PC-3 (cell line): Measurements from ENCODE around the gene MB. TPM values are rescaled to one million over a fixed set of nuclear protein-coding genes. Genes with fewer than 3 reads are reported as not detected.

Experiments used
- ATAC-seq: fragments of 200-7000 bp; cut with Tn5 transposase; 2 replicates; pipeline ENCODE4 v1.9.1; 2020; ENCODE audit warnings: mild to moderate bottlenecking, moderate library complexity
- BruUV-seq: library from RNA; stranded (reverse); fragments of 400-500 nt; replicated peaks from 2 replicates; lab custom pipeline; 2021; lab: Mats Ljungman, UMichigan
- CTCF ChIA-PET: fragments of 300-600 bp; sonication (Branson Sonifier 250); formaldehyde crosslinking; loops from one replicate; lab custom pipeline; 2022; ENCODE audit warnings: antibody characterized with exemption; lab: Charles Lee
- POLR2A ChIA-PET: fragments of 300-600 bp; sonication (Branson Sonifier 250); formaldehyde crosslinking; loops from one replicate; lab custom pipeline; 2022; ENCODE audit warnings: antibody characterized with exemption; ENCODE audit not compliant: unreplicated experiment; lab: Charles Lee
- DNase-seq: peaks from one replicate; pipeline ENCODE4 v3.0.0-alpha.2; 2015
- H2AFZ ChIP-seq: fragments of 300-600 bp; sonication (generic); 2 replicates; pipeline ENCODE4 v1.6.0; 2016; ENCODE audit warnings: antibody characterized with exemption, low read length
- H3F3A ChIP-seq: fragments of 300-600 bp; sonication (generic); one replicate; pipeline ENCODE4 v1.6.0; 2017; ENCODE audit warnings: antibody characterized with exemption, low read length, control low read depth, mild to moderate bottlenecking; ENCODE audit not compliant: unreplicated experiment
- H3K27ac ChIP-seq: fragments of 300-600 bp; sonication (generic); 2 replicates; pipeline ENCODE4 v1.5.1; 2016; ENCODE audit warnings: mild to moderate bottlenecking, low read length
- H3K27me3 ChIP-seq: fragments of 300-600 bp; sonication (generic); 2 replicates; pipeline ENCODE4 v1.6.1; 2016; ENCODE audit warnings: low read length, mixed read lengths
- H3K36me3 ChIP-seq: fragments of 300-600 bp; sonication (generic); 2 replicates; pipeline ENCODE4 v1.6.1; 2016; ENCODE audit warnings: low read depth, mixed run types, low read length, mixed read lengths
- H3K4me1 ChIP-seq: fragments of 300-600 bp; sonication (generic); 2 replicates; pipeline ENCODE4 v1.5.1; 2016; ENCODE audit warnings: low read length; ENCODE audit not compliant: insufficient read depth
- H3K4me2 ChIP-seq: fragments of 300-600 bp; sonication (generic); 2 replicates; pipeline ENCODE4 v1.6.0; 2016; ENCODE audit warnings: low read length
- H3K4me3 ChIP-seq: fragments of 300-600 bp; sonication (generic); 2 replicates; pipeline ENCODE4 v1.5.1; 2016; ENCODE audit warnings: mild to moderate bottlenecking, low read length, mixed read lengths
- H3K79me2 ChIP-seq: fragments of 300-600 bp; sonication (generic); 2 replicates; pipeline ENCODE4 v1.6.1; 2017; ENCODE audit warnings: low read length, mixed read lengths
- H3K9ac ChIP-seq: fragments of 300-600 bp; sonication (generic); 2 replicates; pipeline ENCODE4 v1.6.0; 2016; ENCODE audit warnings: mild to moderate bottlenecking, low read length
- H3K9me2 ChIP-seq: fragments of 300-600 bp; sonication (generic); replicated peaks from 2 replicates; pipeline ENCODE4 v1.6.1; 2016; ENCODE audit warnings: mixed run types, low read length, mixed read lengths
- H3K9me3 ChIP-seq: fragments of 300-600 bp; sonication (generic); 2 replicates; pipeline ENCODE4 v1.6.1; 2016; ENCODE audit warnings: low read length, mixed read lengths
- H4K20me1 ChIP-seq: fragments of 300-600 bp; sonication (generic); 2 replicates; pipeline ENCODE4 v1.6.1; 2016; ENCODE audit warnings: low read length, mixed read lengths
- intact Hi-C: fragments of 100-400 bp; cut with micrococcal nuclease; formaldehyde crosslinking; loops from 2 replicates; pipeline ENCODE4 v1.9.0; 2023
- total RNA-seq: library from RNA; depleted of rRNA; stranded (reverse); fragments of >200 nt; gene quantifications from 2 replicates; pipeline ENCODE4 v1.2.3, GENCODE V29; 2014; rRNA removed
- TF ChIP-seq, protein P1 (sequence below): fragments of 300-600 bp; sonication (generic); conservative IDR thresholded peaks from 2 replicates; pipeline ENCODE4 v1.5.1; 2017; ENCODE audit warnings: antibody characterized with exemption, low read depth, mild to moderate bottlenecking, low read length

MB gene
- total RNA-seq, 1 experiment from 2014 or later: 14.6 TPM

DNA sequence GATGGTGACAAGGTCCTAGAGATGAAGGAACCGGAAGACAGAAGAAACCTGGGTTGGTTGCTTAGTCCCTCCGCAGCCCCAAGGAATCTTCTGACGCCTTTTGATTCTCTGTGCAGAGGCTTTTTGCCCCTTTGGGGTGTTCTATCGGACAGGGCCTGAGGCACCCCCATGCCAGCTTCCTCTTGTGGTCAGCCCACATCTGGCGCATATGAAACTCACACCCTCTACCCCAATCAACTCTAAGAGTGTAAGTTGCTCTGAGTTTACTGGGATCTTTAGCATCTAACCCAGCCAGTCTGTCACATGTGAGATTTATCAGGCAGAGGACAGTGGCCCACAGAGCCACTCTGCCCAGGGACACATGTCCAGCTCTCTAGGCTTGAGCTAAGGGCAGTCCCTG lies 59.1 kb downstream of the MB start:
- Histone ChIP-seq H3K9me2 (no peaks in the 10 kb centered on the region), H3K79me2 (no peaks in the 10 kb centered on the region), H3K9ac (no peak overlapping the region), H2AFZ (no peak overlapping the region), H3K27ac (no peak overlapping the region), H3K4me2 (no peak overlapping the region), H3K9me3 (no peaks in the 10 kb centered on the region), H4K20me1 (no peaks in the 10 kb centered on the region), H3K4me3 (no peak overlapping the region), H3F3A (no peaks in the 10 kb centered on the region), H3K27me3 (no peaks in the 10 kb centered on the region), H3K36me3 (no peaks in the 10 kb centered on the region), H3K4me1 (no peaks in the 10 kb centered on the region; the same call in 1 of the 2 replicates)
- DNase-seq: no peak
- BruUV-seq: no TSS peak
- TF ChIP-seq, protein P1, sequence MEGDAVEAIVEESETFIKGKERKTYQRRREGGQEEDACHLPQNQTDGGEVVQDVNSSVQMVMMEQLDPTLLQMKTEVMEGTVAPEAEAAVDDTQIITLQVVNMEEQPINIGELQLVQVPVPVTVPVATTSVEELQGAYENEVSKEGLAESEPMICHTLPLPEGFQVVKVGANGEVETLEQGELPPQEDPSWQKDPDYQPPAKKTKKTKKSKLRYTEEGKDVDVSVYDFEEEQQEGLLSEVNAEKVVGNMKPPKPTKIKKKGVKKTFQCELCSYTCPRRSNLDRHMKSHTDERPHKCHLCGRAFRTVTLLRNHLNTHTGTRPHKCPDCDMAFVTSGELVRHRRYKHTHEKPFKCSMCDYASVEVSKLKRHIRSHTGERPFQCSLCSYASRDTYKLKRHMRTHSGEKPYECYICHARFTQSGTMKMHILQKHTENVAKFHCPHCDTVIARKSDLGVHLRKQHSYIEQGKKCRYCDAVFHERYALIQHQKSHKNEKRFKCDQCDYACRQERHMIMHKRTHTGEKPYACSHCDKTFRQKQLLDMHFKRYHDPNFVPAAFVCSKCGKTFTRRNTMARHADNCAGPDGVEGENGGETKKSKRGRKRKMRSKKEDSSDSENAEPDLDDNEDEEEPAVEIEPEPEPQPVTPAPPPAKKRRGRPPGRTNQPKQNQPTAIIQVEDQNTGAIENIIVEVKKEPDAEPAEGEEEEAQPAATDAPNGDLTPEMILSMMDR: no peak
- POLR2A ChIA-PET: no interaction called here
- CTCF ChIA-PET: no interaction called here
- intact Hi-C loops: no loop called here
- ATAC-seq: no peak

Other genes with a start within 250 kb of the MB start
- gene HMOX1, start 236.2 kb downstream of the MB start, total RNA-seq: 14.5 and 16.5 TPM in 2 replicates
- 112 and 131 TPM in 2 replicates for gene MCM5, start 217.2 kb downstream of the MB start, total RNA-seq
- gene RASD2, start 76.5 kb downstream of the MB start, total RNA-seq: 0.07 and 0.46 TPM in 2 replicates
- 6.7 and 8.2 TPM in 2 replicates for gene APOL6, start 31.1 kb upstream of the MB start, total RNA-seq
- not detected in 2 replicates for gene APOL5, start 100.5 kb upstream of the MB start, total RNA-seq